HG03558 (cell line): ENCODE results near the gene TRPC4AP.
A peak's percentile ranks its signal among the peaks of the same experiment; 100 is the strongest.
"Not testable (repeated sequence)": the region's sequence is repeated elsewhere in the genome, so short reads cannot be mapped to it uniquely, and the experiment has no call there.

Experiments used
- ATAC-seq: cut with Tn5 transposase; IDR thresholded peaks from one replicate; pipeline ENCODE4 v1.9.1; 2021; ENCODE audit warnings: moderate number of reproducible peaks; ENCODE audit not compliant: unreplicated experiment; ENCODE audit errors: extremely low read depth

TRPC4AP gene, protein sequence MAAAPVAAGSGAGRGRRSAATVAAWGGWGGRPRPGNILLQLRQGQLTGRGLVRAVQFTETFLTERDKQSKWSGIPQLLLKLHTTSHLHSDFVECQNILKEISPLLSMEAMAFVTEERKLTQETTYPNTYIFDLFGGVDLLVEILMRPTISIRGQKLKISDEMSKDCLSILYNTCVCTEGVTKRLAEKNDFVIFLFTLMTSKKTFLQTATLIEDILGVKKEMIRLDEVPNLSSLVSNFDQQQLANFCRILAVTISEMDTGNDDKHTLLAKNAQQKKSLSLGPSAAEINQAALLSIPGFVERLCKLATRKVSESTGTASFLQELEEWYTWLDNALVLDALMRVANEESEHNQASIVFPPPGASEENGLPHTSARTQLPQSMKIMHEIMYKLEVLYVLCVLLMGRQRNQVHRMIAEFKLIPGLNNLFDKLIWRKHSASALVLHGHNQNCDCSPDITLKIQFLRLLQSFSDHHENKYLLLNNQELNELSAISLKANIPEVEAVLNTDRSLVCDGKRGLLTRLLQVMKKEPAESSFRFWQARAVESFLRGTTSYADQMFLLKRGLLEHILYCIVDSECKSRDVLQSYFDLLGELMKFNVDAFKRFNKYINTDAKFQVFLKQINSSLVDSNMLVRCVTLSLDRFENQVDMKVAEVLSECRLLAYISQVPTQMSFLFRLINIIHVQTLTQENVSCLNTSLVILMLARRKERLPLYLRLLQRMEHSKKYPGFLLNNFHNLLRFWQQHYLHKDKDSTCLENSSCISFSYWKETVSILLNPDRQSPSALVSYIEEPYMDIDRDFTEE

GRCh38 chr20:35092524-35093266 lies at the start of gene TRPC4AP:
Gene TRPC4AP (minus strand): TSS chr20:35092807. CDS start chr20:35092781, 26 bp downstream.
- ATAC-seq = peak; percentile 70

DNA sequence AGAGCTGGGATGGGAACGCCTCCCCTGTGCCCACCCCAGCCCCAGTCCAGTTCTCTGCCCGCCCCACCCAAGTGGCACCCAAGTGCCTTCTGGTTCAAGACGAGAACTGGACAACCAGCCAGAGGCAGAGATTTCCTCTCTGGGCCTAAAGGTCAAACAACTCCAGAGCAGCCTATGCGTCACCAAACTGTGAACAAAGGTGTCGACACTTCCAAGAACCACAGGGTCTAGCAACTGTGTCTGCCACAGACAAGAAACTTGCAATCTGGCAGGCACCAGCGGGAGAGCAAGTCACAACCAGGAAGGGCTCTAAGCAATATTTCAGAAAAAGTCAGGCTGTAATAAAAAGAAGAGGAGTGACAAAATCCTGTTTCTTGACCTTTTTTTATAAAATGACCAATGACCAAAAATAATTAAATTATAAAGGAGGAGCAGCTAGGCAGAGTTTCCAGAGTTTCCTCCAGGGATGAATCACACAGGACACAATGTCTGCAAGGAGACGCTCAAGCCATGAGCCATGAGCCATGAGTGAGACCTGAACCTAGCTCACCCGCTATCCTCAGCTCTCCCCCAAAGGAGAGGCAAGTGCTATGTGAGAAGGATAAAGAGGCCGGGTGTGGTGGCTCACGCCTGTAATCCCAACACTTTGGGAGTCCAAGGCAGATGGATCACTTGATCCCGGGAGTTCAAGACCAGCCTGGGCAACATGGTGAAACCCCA lies 43.4 kb upstream of the TRPC4AP start:
- no peak for ATAC-seq

GRCh38 chr20:35134880-35135279 lies 42.3 kb upstream of the TRPC4AP start:
- no peak for ATAC-seq

DNA sequence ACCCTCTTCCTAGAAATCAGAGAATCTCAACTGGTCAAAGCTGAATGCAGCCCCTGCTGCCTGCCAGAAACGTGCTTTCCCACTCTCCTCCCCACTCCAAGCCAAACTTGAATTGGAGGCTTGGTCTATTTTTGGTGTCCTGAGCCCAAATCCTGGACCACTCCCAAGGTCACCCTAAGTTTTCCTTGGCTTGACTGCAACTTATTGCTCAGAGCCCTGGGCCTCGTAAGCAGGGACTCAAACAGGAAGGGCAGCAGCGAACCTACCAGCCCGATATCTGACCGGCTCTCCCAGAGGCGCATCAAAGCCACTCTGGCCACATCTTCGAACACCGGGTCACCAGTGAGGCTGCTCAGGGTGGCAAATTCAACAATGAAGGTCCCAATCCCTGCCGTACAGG lies 41.9 kb upstream of the TRPC4AP start:
- ATAC-seq = no peak

DNA sequence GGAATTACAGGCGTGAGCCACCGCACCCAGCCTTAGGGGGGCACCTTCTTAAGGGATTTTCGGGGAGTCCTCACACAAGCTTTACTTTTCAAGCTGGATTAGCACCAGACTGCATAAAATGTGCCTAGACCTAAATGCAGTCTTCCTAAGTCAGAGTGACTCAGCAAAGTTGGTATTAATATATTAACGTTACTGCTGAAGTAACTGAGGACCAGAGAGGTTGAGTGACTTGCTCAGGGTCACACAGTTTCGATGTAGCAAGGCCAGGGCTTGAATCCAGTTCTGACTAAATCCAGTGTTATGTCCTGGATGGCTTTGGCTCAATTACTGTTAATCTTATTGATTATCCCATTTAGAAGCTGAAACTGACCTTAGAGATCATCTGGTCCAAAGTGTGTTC lies 41.1 kb upstream of the TRPC4AP start:
- ATAC-seq = no peak

DNA sequence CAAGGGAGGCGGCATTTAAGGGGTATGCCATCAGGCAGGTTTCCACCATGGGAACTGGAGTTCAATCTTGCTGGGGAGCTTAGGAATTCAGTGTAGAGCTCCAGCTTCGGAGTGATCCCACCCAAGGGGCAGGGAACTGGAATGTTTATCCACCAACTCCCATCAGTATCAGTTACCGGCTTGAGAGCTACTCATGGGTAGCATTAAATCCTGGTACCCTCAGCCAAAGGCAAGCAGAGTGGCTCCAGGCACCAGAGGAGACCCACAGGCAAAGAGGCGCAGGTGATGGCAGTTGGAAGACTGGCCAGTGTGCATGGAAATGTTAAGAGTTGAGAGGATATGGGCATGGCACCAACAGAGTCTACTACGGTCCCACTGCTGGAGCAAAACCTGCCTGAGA lies 40.4 kb upstream of the TRPC4AP start:
- ATAC-seq = no peak

DNA sequence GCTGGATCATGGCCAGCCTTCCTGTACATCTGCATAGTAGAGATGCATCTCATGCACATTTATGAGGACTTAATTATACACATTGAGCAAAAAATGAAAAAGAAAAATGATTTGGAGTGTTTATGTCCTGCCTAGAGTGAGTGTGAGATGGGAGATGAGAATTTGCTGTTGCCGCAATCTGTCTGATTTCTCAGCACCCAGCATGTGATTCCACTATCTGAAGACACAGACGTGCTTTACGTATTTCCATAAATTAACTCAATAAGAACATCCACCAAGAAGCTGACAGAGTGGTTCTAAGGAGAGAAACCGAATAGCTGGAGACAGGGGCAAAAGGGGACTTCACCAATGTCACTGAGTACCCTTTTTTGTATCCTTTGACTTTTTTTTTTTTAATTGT lies 39.3 kb upstream of the TRPC4AP start:
- no peak for ATAC-seq

DNA sequence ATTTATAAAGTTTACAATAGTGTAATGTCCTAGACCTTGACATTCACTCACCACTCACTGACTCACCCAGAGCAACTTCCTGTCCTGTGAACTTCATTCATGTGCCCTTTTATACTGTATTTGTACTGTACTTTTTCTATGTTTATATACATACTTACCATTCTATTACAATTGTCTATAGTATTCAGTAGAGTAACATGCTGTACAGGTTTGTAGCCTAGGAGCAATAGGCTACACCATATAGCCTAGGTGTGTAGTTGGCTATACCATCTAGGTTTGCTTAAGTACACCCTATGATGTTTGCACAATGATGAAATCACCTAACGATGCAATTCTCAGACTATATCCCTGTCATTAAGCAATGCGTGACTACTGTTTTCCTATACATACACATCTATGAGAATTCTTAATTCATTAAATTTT lies 37.1 kb upstream of the TRPC4AP start:
- no peak for ATAC-seq

DNA sequence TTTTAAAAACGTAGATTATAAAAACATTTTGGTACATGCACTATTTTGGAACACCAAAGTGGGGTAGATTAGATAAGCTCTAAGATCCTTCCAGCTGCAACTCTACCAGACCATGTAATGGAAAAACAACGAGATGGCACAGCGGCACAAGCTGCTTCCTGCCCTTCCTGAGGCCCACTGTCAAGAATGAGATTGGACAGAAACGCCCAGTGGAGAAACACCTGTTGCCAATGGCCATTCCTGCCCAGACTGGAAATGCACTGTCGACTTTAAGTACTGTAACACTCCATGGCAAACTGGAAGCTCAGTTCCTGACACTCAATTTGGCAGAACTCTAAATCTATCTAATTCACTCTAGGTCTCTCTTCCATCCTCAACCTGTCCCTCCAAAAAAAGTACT lies 33.1 kb upstream of the TRPC4AP start:
- ATAC-seq = no peak

DNA sequence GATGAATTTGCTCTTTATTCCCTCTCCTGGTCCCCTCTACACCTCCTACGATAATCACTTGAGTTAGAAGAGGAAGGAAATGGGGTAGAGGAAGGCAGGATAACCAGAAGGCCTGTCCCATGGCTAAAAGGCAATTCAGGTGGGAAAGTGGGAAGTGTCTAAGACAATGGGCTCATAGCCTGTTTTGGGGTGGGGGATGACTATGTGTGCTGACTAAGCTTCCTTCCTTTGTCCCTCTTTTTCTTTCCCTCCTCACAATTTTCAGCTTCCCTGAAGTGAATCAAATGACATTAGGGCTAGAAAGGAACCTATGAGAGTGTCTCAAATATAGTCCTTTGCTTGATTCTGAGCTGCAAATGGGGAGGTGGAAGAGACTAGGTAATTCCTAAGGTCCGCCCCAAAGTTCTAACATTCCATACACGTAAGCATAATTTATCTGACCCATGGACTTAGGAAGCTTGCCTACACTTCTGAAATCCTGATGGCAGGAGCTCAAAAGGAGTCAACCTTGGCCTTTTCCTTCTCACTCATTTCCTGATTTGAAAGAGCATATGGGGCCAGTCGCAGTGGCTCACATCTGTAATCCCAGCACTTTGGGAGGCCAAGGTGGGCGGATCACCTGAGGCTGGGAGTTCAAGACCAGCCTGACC lies 30.3 kb upstream of the TRPC4AP start:
- ATAC-seq = no peak

- no peak for ATAC-seq
Measured at GRCh38 chr20:35121186-35121585, 28.6 kb upstream of the TRPC4AP start.

- no peak for ATAC-seq
Measured at GRCh38 chr20:35120012-35120701, 27.6 kb upstream of the TRPC4AP start.

GRCh38 chr20:35117629-35118028 lies 25.0 kb upstream of the TRPC4AP start:
- ATAC-seq = no peak

GRCh38 chr20:35117196-35117595 lies 24.6 kb upstream of the TRPC4AP start:
- ATAC-seq = no peak

- no peak for ATAC-seq
Measured at GRCh38 chr20:35116258-35116657, 23.7 kb upstream of the TRPC4AP start.

DNA sequence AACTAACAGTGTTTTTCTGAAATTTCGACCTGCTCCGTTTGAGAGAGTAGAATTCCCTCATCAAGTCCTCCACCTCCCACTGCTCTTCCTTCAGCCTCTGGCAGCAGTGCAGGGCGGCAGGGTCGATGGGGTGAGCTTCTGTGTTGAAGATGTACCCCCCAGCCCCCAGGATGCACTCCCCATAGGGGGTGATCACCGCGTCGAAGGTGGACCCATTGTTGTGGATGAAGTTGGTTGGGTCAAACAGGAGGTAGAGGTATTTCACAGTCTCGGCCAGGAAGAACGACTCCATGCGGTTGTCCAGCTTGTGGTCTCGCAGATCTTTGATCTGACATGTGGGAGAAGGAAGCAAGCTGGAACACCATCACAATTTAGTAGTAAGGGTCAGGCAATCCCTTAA lies 23.0 kb upstream of the TRPC4AP start:
- ATAC-seq = no peak

- not testable (repeated sequence) for ATAC-seq
Measured at GRCh38 chr20:35112276-35112675, 19.7 kb upstream of the TRPC4AP start.

DNA sequence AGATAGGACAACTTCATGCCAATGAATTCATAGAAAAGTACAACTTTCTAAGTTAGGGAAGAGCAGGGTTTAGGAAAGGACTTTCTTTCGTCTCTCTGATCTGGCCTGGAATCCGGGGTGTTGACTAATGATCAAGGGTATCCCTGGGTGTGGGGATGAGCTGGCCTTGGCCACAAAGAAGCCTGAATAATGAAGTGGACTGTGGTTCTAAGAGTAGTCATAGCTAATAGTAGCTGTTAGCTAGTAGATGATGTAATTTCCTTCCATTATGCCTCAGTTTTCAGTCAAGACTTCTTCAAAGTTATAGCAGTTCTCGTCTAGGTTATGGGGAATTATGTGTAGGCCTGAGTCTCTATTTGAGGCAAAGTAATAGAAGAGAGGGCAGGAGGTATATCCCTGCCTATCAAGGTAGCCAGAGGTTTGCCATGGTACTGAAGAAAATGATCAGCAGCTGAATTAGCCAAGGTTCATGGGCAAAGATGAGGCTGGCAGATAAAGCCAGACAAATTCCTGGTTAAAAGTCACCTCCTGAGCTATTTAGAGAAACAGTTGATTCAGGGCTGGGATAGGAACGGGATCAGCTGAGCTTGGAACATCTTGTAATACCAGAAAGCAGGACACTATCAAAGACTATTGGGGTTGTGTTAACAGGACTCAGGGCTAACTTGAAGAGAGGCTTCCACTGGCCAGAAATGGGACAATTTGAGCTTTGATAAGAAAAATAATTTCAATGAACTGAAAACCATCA lies 18.7 kb upstream of the TRPC4AP start:
- no peak for ATAC-seq
